Retinal pigment epithelial cell (primary cell): ENCODE results near the gene PTGER4.
A peak's percentile ranks its signal among the peaks of the same experiment; 100 is the strongest.
"Not testable (repeated sequence)": the region's sequence is repeated elsewhere in the genome, so short reads cannot be mapped to it uniquely, and the experiment has no call there.

Source experiments
- DNase-seq: peaks from one replicate; pipeline ENCODE4 v3.0.0-alpha.2; 2010; ENCODE audit warnings: low read depth
- H3K4me3 ChIP-seq: 2 replicates; pipeline ENCODE4 v1.5.1; 2011; ENCODE audit warnings: mild to moderate bottlenecking, low read length, control low read depth, moderate library complexity
- CTCF ChIP-seq: conservative IDR thresholded peaks from 2 replicates; pipeline ENCODE4 v1.5.1; 2011; ENCODE audit warnings: low read depth, low read length, control low read depth, inconsistent platforms

The PTGER4 gene

GRCh38 chr5:40679913-40680681 is at the start of gene PTGER4:
Gene PTGER4, plus strand, starts transcription at chr5:40679915. Its CDS starts 1,079 bp downstream, at chr5:40680994.
- TF ChIP-seq CTCF, result no peak
- H3K4me3 ChIP-seq, result peak within 1 kb of the TSS; percentile 87
- DNase-seq, result no peak

- DNase-seq, result no peak
- H3K4me3 ChIP-seq, result no peak overlapping the region
- TF ChIP-seq CTCF, result no peak
Measured at GRCh38 chr5:40630126-40630525, 49.6 kb upstream of the PTGER4 start.

- DNase-seq, result no peak
- no peak overlapping the region for H3K4me3 ChIP-seq
- TF ChIP-seq CTCF, result no peak
Measured at GRCh38 chr5:40631236-40631635, 48.5 kb upstream of the PTGER4 start.

GRCh38 chr5:40634154-40634553 is 45.6 kb upstream of the PTGER4 start:
- TF ChIP-seq CTCF, result no peak
- no peak overlapping the region for H3K4me3 ChIP-seq
- DNase-seq, result no peak

- no peak for TF ChIP-seq CTCF
- DNase-seq, result no peak
- no peak overlapping the region for H3K4me3 ChIP-seq
Measured at GRCh38 chr5:40634593-40634992, 45.1 kb upstream of the PTGER4 start.

- DNase-seq, result not testable (repeated sequence)
Measured at GRCh38 chr5:40639531-40639930, 40.2 kb upstream of the PTGER4 start.

GRCh38 chr5:40646266-40646665 is 33.4 kb upstream of the PTGER4 start:
- no peak for DNase-seq
- no peak overlapping the region for H3K4me3 ChIP-seq
- TF ChIP-seq CTCF, result no peak

More at GRCh38 chr5:40639531-40639930, 40.2 kb upstream of the PTGER4 start:
- H3K4me3 ChIP-seq, result not testable (repeated sequence)

GRCh38 chr5:40648150-40648549 is 31.6 kb upstream of the PTGER4 start:
- H3K4me3 ChIP-seq, result no peak overlapping the region
- no peak for DNase-seq
- TF ChIP-seq CTCF, result no peak
